DMS153 treated with DMSO at 0.1 percent for 48 hours (cell line): ENCODE measurements around the gene APAF1.

ENCODE experiments used
- DNase-seq: peaks from one replicate; lab custom pipeline; 2025; ENCODE audit not compliant: unreplicated experiment; lab: John Stamatoyannopoulos, UW

The APAF1 gene

GRCh38 chr12:98725476-98726247, 80.6 kb downstream of the APAF1 start:
- DNase-seq, result peak; percentile 19

GRCh38 chr12:98727196-98727595, 82.1 kb downstream of the APAF1 start:
- no peak for DNase-seq

DNA sequence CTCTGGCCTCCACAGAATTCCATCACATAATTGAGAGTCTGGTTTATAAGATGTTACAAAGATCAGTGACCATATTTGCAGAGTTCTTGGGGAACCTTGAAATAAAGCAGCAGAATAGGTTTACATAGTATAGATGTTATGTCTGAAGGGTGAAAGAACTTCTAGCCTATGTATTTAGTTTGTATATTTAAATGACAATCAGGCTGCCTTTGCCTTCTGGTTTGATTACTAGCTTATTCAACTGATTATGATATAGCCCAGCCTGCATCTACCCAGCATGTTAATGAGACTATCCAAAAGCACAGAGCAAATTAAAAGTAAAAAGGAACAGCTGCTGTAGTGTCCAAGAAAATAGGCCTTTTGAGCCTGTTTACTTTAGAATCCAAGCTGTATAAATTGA, 85.3 kb downstream of the APAF1 start:
- no peak for DNase-seq

DNA sequence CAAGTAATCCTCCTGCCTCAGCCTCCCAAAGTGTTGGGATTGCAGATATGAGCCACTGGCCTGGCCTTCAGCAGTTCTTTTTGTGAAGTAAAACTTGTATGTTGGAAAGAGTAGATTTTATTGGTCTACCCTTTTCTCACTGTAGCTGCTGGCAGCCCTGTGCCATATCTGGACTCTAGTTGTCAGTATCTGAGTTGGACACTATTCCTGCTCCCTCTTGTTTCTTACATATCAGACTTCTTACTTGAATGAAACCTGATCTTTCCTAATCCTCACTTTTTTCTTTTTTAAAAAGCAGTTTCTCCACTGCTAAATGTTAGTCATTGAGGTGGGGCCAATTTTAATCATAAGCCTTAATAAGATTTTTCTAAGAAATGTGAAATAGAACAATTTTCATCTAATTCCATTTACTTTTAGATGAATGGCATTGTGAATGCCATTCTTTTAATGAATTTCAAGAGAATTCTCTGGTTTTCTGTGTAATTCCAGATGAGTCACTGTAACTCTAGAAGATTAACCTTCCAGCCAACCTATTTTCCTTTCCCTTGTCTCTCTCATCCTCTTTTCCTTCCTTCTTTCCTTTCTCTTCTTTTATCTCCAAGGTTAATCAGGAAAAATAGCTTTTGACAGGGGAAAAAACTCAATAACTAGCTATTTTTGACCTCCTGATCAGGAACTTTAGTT, 88.7 kb downstream of the APAF1 start:
- DNase-seq, result no peak

DNA sequence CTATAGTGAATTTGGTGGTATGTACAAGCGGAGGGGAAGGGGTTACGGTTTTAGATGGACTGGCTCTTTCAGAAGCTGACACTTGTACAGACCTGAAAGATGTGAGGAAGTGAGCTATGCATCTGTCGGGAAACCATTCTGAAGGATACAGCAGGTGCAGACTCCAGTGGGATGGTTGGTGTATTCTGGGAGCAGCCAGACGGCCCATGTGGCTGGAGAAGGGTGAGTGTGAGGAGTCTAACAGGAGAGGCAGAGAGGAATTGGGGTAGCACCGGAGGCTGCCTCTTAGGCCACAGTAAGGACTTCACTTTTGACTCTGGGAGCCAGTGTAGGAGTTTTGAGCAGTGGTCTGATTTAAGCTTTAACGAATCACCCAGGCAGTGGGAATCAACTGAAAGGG, 90.7 kb downstream of the APAF1 start:
- no peak for DNase-seq

DNA sequence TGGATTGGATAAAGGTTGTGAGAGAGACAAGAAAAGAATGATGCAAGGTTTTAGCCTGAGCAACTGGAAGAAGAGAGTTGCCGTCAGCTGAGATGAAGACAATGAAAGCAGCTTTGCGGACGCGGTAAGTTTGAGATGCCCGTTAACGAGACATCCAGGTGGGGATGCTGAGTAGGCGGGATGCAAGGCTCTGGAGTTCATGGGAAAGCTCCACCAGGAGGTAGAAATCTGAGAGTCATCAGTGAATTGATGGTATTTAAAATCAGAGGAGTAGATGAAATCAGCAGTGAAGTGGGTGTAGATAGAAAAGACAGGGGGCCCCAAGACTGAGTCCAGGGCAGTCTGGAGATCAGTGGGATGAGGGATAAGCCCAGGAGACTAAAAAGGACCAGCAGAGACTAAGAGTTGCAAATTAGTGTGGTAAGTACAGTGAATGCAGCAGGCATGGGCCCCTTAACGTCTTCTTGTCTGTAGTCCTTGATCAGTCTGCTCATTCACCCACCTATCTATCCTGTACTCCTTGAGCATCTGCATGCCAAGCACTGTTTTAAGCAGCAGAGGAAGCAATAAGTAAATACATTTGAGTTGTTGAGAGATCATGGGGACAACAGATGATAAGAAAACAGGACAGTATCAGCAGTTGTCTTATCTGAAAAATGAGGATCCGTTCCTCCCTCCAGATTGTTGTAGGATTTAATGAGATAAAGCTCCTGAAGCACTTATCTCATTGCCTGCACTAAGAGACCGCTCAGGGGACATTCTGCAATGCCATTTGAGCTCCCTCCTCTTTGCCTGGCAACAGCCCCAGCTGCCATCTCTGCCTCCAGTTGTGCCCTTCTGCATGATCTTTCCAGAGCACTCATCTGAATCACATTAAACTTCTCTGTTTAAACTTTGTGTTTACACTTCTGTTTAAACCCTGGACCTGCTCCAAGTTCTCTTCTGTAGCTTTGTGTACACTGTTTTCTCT, 91.5 kb downstream of the APAF1 start:
- DNase-seq, result peak; percentile 43

DNA sequence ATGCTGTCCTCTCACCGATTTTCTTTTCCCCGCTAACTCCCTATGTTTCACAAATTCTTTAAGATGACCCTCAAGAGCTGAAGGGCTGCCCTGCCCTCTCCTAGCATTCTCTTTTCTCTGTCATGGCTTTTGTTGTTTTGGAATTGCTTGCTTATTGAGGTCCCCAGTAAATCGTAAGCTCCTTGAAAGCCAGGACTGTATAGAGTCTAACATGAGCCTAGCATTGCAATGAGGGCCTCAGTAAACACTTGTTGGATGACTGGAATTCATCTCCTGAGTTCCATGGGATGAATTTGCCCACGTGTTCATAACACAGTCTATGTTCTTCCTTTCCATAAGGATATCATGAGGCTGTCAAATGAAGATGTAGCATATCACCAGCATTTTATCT, 92.2 kb downstream of the APAF1 start:
- no peak for DNase-seq

DNA sequence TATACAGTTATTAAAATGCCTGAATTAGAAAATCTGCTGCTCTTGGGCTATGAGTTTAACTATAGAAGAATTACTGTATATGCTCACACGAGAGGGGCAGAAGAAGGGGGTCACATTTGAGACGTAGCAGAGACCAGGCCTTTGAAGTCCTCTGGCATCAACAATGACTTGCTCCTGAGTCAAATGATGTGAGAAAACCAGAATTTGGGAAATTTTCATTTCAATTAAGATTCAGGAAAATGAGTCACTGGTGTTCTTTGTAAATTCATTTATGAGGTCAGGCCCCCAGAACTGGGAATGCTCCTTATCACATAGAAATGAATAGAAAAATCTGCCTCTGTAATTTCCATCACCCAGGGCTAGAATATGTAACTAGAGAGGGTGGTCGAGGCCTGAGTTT, 92.9 kb downstream of the APAF1 start:
- DNase-seq, result no peak

- DNase-seq, result no peak
Observed at GRCh38 chr12:98738539-98738938, 93.4 kb downstream of the APAF1 start.

- no peak for DNase-seq
Observed at GRCh38 chr12:98740751-98741150, 95.7 kb downstream of the APAF1 start.

GRCh38 chr12:98741196-98741555, 96.1 kb downstream of the APAF1 start:
- no peak for DNase-seq

DNA sequence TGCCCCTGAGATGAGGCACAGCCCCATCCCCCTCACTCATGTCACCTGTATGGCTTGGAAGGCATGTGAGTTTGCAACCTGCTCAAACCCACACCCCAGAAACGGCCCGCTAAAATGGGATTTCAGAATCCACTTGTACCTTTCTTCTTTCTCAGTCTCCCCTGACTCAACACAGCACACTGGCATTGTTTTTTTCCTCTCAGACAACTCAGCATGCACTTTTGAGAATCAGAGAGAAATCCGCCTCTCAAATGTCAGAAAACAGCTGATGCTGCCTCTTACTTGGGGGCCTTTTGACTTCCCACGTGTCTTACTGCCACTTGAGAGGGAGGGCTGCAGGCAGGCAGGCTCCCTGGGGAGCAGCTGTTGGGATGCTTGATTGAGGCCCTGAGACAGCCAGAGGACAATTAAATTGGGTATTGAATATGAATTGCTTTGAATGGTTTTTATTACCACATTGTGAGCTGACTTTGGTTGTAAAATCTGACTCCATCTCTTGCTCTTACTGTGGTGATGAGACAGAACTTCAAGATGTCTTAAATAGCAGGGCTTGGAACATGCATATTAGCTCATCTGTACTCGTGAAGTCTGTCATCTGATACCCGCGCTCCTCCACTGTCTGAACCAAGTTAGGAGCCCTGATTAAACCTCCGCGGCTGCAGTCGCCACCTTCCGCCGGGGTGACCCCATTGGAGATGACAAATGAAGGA, 96.6 kb downstream of the APAF1 start:
- no peak for DNase-seq

DNA sequence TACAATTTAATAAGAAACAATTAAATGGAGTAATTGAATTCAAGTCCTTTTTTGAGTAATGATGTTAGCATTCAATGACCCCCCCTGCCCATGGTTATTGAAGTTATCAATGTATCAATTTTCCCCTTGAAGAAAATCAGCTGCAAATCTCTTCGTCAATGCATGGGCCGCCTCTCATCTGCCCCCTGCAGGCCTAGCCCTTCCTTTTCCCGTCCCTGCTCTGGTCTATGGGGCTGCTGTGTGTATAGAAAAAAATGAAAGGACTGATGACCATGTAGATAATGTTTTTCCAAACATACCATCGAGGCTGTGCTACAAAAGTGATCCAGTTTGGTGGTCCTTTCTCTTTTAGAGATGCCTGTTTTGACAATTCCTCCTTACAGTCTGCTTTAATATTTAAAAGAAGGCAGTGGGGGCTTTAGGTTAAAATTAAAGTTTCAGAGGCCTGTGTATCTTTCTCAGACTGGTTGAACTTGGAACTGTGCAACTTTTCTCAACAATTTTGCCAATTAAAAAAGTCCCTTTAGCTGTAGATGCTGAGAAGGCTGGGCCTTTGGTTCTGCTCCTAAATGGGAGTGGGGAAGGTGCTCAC, 98.4 kb downstream of the APAF1 start:
- DNase-seq, result no peak

DNA sequence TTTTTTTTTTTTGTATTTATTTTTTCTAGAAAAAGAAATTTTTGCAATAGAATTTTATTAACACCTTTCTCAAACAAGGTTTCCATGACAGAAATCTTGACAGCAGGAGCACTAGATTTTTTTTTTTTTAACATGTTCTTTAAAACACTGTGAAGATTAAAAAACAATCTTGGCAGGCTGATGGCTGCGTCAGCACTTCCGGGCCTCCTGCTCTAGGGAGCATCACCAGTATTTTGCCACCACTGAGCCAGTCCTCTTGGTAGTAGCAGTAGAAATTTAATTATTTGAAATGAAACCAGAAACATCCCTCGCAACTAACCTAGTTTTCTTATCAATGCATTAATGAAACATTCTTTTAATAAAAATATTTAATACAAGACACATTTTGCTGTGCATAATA, 99.6 kb downstream of the APAF1 start:
- no peak for DNase-seq

- no peak for DNase-seq
Observed at GRCh38 chr12:98745578-98746391, 100.7 kb downstream of the APAF1 start.

- DNase-seq, result no peak
Observed at GRCh38 chr12:98748463-98748862, 103.4 kb downstream of the APAF1 start.

DNA sequence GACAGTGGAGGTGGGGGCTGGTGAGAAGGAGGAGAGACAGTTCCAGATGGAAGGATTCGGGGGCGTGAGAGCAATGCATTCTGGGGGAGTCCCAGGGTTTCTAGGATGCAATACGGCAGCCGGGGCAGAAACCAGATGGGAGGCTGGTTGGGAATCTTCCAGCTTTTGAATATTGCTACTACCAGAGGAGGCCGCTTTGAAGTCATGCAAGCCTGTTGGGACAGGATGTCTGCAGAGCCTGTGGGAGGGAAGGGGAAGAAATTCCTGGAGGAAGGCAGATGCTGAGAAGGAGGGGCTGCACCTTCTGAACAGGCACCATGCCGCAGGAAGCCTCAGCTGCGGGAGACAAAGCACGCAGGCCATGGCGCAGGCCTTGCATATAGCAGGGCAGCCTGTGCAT, 105.4 kb downstream of the APAF1 start:
- no peak for DNase-seq

DNA sequence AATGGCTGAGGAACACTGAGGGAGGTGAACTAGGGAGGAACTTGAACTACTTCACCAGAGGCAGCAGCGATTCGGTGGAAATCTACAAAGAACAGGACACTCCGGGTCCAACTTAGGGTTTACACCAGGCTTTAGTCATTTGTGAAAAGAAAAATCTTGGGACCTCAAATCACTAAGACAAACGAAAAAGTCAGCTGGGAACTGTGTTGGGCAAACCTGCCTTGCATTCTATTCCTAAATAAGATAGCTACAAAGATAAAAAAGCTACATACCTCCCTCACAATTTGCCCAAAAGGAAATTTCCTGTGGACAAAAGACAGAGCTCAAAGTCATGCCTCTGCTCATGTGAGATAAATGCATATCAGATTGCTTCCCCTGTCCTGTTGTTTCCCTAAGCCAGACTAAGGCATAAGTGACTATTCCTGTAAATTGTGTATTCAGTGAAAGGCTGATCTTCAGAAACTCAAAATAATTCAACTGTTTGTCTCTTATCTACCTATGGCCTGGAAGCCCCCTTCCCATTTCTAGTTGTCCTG, 106.6 kb downstream of the APAF1 start:
- no peak for DNase-seq

DNA sequence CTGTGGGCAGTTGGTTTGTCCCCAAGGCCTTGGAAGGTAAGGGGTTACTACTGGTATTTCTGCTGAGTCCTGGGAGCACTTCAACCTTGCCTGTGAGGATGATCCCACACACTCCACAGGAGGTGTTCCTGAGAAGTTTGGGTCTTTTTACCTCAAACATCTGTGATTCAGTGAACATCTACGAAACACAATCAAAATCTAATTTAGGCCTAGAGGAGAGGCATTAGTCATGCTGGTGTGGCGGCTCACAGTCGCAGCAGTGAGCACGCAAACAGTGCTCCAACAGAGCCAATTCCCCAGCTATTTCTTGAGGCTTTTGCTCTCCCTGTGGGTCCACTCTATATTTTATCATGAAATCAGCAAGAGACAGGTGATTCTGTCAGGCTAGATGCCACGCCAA, 107.6 kb downstream of the APAF1 start:
- DNase-seq, result no peak

DNA sequence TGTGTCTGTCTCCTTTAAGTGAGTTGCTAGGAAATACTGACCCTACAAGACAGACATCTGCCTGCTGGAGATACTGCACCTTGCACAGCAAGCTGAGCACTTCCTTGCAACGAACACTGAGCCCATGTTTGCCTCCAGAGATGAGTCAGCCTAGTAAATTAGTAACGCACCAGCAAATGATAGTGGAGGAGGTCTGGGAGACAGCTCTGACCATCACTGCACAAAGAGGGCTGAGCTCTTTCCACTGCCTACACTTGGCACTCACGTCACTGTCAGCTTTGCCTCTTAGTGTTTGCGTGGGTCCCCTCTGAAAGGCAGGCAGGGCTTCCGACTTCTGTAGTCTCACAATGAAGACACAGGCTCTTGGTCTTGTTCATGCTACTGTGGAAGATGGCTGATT, 109.0 kb downstream of the APAF1 start:
- no peak for DNase-seq
